Measurements from ENCODE around the gene EPC2.

Gene EPC2
- long read RNA-seq, partial matches to known transcripts, result 1 of 4 reads
- long read RNA-seq, other reads (novel, unspliced or antisense), result 3 of 4 reads

DNA sequence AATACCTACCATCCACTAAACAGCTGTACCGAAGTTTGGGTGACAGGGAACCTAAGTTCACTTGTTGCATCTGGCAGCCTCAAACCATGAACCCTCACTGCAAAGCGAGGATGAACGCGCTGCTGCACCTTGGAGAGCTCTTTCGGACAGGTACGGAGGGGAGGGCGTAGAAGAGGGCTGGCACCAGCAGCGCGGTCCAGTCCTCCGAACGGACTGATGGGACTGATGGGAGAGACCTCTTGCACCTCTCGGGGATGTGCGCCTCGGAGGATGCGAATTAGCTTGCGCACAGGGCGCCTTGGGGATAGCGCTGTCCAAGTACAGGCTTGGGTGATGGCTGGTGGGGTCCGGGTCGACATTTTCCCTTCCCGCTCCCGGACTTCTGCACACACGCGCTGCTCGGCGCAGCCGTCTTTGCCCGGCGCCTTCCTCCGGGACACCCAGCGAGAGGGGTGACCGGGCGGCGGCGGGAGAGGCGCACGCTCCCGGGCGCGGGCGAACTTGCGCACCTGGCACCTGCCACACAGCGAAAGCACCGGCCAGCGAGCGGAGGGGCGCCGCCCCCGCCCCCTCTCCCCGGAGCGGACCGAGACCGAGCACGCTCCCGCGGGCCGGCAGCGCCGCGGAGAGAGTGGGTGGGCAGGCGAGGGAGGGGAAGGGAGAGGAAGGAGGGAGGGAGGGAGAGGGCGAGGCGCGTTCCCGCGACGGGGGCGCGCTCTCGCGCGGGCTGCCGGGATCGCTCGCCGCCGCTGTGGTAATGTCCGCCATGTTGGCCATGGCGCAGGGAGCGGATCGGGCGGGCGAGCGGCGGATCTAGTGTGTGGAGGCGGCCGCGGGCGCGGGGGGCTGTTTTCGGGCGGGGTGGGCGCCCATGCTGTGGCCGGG, at the start of gene EPC2:
Gene EPC2 (plus strand): TSS at position 754 of the 885 bp plus-strand sequence. CDS start 267 bp downstream, outside the sequence.
- DNase-seq (ENCODE audit: low read depth in 1 of 2, low spot score in 1 of 2), result peak; percentile 55 to 82
- TF ChIP-seq, protein P1, sequence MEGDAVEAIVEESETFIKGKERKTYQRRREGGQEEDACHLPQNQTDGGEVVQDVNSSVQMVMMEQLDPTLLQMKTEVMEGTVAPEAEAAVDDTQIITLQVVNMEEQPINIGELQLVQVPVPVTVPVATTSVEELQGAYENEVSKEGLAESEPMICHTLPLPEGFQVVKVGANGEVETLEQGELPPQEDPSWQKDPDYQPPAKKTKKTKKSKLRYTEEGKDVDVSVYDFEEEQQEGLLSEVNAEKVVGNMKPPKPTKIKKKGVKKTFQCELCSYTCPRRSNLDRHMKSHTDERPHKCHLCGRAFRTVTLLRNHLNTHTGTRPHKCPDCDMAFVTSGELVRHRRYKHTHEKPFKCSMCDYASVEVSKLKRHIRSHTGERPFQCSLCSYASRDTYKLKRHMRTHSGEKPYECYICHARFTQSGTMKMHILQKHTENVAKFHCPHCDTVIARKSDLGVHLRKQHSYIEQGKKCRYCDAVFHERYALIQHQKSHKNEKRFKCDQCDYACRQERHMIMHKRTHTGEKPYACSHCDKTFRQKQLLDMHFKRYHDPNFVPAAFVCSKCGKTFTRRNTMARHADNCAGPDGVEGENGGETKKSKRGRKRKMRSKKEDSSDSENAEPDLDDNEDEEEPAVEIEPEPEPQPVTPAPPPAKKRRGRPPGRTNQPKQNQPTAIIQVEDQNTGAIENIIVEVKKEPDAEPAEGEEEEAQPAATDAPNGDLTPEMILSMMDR (IDR thresholded peaks at IDR 0.05; ENCODE audit: insufficient read depth, low read length), result no peak
- TF ChIP-seq POLR2AphosphoS5 (IDR thresholded peaks at IDR 0.05; ENCODE audit: low read depth), result peak; percentile 93
- TF ChIP-seq, protein P2, sequence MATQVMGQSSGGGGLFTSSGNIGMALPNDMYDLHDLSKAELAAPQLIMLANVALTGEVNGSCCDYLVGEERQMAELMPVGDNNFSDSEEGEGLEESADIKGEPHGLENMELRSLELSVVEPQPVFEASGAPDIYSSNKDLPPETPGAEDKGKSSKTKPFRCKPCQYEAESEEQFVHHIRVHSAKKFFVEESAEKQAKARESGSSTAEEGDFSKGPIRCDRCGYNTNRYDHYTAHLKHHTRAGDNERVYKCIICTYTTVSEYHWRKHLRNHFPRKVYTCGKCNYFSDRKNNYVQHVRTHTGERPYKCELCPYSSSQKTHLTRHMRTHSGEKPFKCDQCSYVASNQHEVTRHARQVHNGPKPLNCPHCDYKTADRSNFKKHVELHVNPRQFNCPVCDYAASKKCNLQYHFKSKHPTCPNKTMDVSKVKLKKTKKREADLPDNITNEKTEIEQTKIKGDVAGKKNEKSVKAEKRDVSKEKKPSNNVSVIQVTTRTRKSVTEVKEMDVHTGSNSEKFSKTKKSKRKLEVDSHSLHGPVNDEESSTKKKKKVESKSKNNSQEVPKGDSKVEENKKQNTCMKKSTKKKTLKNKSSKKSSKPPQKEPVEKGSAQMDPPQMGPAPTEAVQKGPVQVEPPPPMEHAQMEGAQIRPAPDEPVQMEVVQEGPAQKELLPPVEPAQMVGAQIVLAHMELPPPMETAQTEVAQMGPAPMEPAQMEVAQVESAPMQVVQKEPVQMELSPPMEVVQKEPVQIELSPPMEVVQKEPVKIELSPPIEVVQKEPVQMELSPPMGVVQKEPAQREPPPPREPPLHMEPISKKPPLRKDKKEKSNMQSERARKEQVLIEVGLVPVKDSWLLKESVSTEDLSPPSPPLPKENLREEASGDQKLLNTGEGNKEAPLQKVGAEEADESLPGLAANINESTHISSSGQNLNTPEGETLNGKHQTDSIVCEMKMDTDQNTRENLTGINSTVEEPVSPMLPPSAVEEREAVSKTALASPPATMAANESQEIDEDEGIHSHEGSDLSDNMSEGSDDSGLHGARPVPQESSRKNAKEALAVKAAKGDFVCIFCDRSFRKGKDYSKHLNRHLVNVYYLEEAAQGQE (IDR thresholded peaks at IDR 0.05; ENCODE audit: insufficient replicate concordance, low read depth), result peak; percentile 85
- H3K27ac ChIP-seq (replicated peaks), result peak within 1 kb of the TSS; percentile 92

DNA sequence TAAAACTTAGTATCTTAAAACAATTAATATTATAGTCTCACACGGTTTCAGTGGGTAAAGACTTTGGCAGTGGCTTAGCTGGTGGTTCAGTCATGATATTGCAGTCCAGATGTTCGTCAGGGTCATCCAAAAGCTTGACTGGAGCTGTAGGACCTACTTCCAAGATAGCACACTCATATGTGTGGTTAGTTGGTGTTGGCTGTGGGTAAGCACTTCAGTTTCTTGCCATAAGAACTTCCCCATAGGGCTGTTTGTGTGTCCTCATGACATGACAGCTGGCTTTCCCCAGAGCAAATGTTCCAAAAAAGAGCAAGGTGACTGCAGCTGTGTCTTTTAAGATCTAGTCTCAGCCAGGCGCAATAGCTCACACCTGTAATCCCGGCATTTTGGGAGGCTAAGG, 48.5 kb upstream of the EPC2 start:
- Histone ChIP-seq H3K27me3 (ENCODE audit: insufficient read depth, poor library complexity, severe bottlenecking) (no peaks in the 10 kb centered on the region), H3K4me3 (replicated peaks; ENCODE audit: insufficient read depth, low read length) (no peak overlapping the region), H3K27ac (replicated peaks) (no peak overlapping the region)
- peak in 1 of 2 experiments; percentile 59 for DNase-seq (ENCODE audit: low read depth in 1 of 2, low spot score in 1 of 2)
- TF ChIP-seq SPI1 (IDR thresholded peaks at IDR 0.05; ENCODE audit: borderline replicate concordance, low read depth) (no peak; the same call in 1 of the 2 replicates), GABPA (IDR thresholded peaks at IDR 0.05; ENCODE audit: low read depth) (no peak), POLR2AphosphoS5 (IDR thresholded peaks at IDR 0.05; ENCODE audit: low read depth) (peak; percentile 53; the same call in 1 of the 2 replicates)
- TF ChIP-seq, protein P2 (IDR thresholded peaks at IDR 0.05; ENCODE audit: insufficient replicate concordance, low read depth), result no peak
- TF ChIP-seq, protein P1 (IDR thresholded peaks at IDR 0.05; ENCODE audit: insufficient read depth, low read length), result no peak

More for the DNA sequence above, at the start of gene EPC2:
- H3K27me3 ChIP-seq (ENCODE audit: insufficient read depth, poor library complexity, severe bottlenecking), result no peaks in the 10 kb centered on the region
- H3K4me3 ChIP-seq (replicated peaks; ENCODE audit: insufficient read depth, low read length), result peak within 1 kb of the TSS; percentile 94

DNA sequence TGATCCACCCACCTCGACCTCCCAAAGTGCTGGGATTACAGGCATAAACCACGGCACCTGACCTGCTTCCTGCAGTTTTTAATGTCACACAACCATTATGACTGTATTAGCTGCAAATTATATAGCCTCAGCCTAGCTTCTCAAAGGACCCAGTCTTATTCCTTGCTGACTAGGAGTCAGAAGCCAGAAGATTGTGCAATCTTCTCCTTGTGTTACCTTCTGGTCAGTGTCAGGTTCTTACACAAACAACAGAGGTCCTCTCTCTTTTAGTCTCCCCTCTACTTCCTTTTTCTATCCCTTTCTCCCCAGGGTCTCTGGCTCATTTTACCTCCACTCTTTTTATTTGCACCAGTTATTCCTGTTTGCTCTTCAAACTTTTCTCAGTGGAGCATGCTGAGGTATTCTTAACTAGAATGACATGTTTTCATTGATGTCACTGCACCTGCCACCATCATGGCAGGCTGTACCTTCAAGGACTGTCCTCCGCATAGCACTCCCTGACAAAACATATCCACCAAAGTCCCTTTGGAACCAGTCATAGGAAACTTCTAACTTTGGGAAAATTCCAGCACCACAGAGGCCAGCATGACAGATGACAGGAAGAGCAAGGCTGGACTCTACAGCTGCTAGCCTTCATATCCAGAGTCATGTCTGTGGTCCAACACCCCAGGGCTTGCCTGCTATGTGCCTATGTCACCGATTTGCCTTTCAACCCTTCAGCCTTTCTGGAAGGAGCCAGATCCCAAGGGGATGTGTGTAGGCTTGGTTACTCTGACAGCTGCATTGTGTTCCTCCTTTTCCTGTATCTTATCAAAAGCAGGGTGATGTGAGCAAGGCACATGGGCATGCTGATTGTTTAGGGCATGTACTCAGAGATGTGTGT, 45.2 kb upstream of the EPC2 start:
- H3K27me3 ChIP-seq (ENCODE audit: insufficient read depth, poor library complexity, severe bottlenecking), result no peaks in the 10 kb centered on the region
- no peak for DNase-seq (ENCODE audit: low read depth in 1 of 2, low spot score in 1 of 2)
- H3K27ac ChIP-seq (replicated peaks), result no peak overlapping the region
- H3K4me3 ChIP-seq (replicated peaks; ENCODE audit: insufficient read depth, low read length), result no peak overlapping the region
- TF ChIP-seq POLR2AphosphoS5 (IDR thresholded peaks at IDR 0.05; ENCODE audit: low read depth) (no peak), GABPA (IDR thresholded peaks at IDR 0.05; ENCODE audit: low read depth) (no peak), SPI1 (IDR thresholded peaks at IDR 0.05; ENCODE audit: borderline replicate concordance, low read depth) (no peak)
- TF ChIP-seq, protein P2 (IDR thresholded peaks at IDR 0.05; ENCODE audit: insufficient replicate concordance, low read depth), result no peak
- TF ChIP-seq, protein P1 (IDR thresholded peaks at IDR 0.05; ENCODE audit: insufficient read depth, low read length), result no peak

Measured in HL-60 (cell line).